SHP77 treated with DMSO at 0.1 percent for 48 hours (cell line): ENCODE measurements around the gene SMYD3.
"Not testable (repeated sequence)": the region's sequence is repeated elsewhere in the genome, so short reads cannot be mapped to it uniquely, and the experiment has no call there.

Experiments
- DNase-seq: peaks from one replicate; lab custom pipeline; 2025; lab: John Stamatoyannopoulos, UW

Gene SMYD3

DNA sequence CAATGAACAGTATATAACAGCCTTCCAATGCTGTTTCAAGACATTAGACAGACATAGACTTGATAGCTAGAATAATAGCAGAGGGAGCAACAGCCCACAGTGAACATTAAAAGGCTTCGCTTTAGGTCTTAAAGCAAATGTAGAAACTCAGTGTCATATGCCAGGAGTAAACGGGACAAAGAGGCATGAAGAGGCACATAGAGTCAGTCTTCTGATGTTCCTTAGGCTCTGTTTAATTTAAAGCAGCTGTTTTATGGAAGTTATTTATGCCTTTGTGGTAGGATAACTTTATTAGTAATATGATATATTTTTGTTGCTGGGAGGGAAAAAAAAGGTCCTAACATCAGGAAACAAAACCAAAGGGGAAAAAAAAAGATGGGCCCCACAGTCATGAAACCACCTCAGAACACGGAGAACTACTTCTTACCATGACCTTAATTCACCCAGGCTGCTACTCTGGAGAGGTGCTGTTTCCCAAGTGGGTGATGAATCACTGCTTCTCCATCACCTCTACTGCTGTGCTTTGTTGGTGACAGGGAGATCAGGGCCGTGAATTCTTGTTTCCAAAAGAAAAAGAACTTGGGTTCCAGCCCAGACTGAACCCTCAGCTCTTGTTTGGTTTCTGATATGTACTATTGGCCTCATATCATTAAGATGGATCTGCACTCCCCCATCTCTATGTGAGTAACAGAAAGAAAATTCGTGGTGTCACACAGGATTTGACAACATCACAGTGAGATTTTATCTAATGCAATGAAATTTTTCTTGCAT lies 735.4 kb downstream of the SMYD3 start:
- no peak for DNase-seq

DNA sequence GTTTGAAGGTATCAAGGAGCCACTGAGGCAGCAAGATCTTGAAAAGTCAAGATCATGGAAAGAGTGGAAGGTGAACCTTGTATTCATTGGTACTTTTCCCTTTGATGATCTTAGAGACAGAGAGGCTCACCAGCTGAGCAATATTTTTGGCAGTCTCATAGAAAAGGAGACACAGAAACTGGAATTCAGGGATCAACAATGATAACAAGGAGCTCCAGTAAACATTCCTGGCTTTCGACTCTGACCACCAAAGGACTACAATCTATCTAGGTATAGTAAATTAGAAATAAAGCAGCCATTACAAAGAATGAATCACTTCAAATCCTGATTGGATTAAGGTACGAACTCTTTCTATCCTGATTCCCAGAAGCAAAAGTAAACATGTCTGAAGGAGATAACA lies 736.9 kb downstream of the SMYD3 start:
- DNase-seq: no peak

DNA sequence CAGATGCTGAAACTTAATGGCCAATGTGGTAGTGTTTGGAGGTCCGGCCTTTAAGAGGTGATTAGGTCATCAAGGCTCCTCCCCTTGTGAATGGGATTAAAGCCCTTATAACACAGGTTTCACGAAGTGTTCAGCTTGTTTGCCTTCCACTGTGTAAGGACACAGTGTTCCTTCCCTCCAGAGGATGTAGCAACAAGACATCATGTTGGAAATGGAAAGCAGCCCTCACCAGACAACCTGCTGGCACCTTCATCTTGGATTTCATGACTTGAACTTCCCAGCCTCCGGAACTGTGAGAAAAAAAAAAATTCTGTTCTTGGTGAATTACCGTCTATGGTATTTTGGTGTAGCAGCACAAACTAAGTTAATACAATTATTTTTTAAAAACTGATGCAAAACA lies 738.5 kb downstream of the SMYD3 start:
- no peak for DNase-seq

DNA sequence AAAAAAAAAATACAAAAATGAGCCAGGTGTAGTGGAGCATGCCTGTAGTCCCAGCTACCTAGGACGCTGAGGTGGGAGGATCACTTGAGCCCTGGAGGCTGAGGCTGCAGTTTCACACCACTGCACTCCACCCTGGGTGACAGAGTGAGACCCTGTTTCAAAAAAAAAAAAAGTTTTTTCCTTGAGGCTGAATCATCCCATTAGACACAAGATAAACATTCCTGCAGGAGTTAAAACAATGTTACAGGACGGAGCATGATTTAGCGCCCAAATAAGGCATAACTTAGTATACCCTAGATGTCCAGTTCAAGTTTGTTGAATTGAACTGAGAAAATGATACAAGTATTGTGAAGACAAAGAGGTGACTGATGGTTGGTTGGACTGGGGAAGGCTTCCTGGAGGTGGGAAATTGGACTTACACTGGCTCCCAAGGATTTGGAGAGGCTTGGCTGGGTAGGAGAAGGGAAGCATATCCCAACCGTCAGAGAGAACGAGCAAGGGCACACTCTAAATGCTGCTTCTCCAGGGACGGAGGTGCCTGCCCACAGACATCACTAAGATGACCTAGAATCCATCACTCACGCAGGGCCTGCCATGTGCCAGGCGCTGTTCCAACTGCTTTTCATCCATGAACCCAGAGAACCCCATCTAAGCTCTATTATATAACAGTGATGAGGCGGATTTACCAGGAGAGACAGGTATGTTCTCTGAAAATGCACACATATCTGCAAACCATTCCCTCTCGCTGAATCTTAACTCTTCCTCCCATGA lies 741.7 kb downstream of the SMYD3 start:
- DNase-seq: no peak

DNA sequence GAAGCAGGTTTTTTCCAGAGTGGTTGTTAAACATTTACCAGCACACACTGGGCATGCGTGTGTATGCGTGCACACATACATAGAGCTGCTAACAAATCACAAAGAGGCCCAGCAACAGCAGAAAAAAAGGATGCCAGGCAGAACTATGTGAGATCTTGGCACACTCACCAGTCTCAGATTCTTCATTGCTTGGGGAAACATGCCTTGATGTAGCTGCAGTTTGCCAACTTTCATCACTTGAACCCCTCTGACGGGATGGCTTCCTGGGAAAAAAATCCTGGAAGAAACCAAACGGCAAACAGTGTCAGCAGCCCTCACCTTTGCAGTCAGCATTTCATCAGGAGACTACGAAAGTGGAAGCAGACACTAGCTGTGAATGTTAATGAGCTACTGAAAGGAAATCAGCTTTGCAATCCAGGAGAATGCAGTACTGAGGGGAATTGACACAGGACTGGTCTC lies 743.2 kb downstream of the SMYD3 start:
- no peak for DNase-seq

DNA sequence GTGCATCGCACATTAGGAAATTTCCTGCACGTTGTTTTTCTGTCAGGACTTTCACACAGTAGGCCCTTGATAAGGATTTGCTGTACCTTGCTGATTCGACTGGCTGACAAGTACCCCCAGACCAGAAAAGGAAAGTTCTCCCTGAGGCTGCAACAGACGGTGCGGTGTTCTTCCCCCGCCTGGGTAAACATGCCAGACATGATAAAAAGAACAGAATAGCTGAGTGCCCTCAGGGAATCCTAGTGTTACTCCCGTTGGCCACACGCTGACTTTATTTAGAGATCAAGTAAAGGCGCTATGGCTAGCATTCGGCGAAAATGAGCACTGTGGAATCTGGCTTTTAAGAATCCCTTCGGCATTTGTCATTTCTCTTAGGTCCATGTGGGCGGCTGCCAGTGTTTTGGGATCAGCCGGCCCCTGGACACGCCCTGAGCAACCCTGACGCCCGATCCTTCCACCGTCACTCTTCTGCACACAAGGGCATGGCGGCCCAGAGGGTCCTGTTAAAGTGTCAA lies 744.6 kb downstream of the SMYD3 start:
- no peak for DNase-seq

DNA sequence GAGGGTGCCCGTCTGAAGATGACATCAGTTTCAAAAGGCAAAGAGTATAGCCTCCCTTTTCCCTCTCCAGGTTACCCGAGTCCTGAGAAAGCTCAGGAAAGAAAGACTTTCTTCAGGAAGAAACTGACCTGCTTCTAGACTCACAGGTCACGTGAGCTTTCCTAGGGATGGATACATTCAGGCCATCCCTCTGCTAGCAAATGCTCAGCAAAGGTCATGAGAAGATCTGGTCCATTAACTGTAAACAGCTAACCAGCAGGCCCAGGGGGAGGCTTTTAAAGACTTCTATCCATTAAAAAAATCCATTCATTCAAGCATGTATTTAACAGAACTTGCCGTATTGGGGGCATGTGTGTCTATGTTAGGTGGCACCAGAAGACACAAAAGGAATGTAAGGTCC lies 746.8 kb downstream of the SMYD3 start:
- no peak for DNase-seq

DNA sequence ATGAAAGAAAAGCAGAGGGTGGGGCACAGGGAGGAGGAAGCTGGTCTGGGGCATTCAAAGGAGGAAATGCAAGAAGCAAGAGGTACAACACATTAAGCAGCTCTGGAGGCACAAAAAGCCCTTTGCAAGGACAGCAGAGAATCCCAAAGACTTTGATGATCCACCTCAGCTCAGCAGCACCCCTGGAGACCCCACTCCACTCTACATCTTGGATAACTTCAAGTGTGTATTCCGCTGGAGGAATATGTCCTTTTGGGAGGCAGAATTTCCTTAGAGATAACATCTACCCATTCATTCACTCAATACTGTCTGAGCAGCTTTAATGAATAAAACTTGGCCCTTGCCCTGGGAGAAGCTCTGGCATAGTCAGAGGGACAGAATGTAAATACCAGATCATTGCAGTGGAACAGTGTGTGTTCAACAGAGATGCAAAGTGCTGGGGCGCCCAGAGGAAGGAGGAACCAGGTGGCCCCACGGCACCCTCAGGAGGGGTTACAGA lies 752.6 kb downstream of the SMYD3 start:
- no peak for DNase-seq

DNA sequence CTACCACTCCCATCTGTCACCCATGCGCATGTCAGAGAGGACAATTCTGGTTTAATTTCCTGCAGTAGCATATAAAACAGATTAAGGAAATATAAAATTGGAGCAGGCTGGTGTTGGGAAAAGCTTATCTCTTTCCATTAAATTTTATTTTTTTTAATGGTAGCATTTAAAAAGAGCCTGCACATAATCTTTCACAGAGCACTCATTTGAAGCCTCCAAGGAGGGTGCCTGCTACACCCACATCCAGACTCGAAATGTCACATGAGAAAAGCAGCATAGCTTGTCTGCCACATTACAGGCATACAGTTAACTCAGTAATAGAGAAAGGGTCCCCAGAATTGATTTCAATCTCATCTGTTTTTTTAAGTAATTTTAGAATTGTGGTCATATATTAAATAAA lies 753.3 kb downstream of the SMYD3 start:
- DNase-seq: no peak

DNA sequence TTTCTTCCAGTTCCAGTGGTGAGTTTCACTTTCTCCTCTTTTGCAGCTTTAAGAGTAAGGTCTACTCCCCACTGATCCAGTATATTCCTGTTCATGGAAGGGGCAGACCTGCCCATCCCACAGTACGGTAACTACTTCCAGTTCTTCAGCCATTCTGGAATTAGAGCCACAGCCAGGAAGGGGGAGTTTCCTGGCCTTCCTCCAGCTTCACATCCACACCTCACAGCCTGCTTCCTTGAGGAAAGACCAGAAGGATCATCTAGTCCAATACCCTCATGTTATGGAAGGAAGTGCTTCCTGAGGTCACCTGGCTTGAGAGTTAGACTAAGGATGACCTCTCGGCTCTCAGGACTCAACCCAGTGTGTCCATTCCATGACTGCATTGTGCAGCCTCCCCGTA lies 754.5 kb downstream of the SMYD3 start:
- no peak for DNase-seq

DNA sequence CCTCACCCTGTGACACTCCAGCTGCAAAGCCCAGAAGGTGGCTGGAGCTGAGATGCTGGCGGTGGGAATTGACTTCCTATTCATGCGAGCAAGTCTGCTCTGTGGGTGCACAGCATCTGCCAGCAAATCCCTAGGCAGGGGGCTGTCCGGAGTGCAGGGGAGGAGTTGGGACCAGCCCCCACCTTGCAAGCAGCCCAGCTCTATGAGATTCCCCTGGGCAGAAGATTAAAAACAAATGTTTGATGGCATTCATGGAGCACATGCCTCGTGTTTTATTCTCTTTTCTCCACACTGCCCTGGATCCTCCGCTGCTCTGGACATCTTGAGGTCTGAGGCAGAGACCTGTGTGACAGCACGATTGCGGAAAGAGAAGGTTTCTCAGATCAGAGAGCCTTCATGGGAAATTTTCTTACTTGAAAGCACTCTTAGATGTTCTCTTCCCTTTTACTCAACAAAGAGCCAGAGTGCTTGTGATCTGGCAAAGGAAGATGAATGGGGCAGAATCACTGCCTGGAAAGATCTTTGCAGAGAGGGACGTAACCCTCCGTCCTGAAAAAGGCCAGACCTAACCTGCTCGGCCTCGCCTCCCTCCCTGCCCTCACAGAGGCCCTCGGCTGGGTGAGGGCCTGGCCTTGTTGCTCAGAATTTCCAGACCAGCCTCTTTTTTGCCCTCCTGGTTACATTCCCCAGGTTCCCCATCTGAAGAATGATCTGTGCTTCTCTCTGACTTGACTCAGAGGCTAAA lies 755.2 kb downstream of the SMYD3 start:
- no peak for DNase-seq

DNA sequence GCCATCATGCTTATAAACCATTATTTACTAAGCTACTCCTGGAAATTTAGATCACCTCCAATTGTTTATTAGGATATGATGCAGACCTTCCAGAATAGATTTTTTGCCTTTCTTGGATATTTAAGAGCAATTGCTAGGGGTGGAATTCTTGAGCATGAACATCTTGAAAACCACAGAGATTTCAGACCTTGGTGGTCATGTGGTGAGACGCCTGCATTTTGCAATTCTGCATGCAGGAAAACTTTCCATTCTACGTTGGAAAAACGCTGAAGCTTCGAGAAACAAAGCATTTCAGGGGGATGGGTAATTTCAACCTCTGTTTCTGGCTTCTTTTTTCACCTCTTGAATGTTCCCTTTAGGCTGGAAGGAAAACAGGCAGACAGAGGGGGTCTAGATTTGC lies 756.0 kb downstream of the SMYD3 start:
- DNase-seq: no peak

DNA sequence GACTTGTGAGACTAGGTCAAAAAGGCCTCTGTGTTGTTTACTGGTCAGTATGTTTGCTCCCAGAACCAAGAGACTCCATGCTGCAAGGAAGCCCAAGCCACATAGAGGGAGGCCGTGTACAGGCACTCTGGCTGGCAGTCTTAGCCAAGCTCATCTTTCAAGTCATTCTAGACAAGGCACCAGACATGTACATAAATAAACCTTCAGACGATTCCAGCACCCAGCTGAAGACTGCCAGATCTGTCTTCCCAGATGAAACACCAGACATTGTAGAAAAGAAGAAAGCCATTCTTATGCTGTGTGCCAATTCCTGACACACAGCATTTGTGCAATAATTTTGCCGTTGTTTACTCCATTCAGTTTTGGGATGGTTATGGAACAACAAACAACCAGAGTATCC lies 756.8 kb downstream of the SMYD3 start:
- no peak for DNase-seq

DNA sequence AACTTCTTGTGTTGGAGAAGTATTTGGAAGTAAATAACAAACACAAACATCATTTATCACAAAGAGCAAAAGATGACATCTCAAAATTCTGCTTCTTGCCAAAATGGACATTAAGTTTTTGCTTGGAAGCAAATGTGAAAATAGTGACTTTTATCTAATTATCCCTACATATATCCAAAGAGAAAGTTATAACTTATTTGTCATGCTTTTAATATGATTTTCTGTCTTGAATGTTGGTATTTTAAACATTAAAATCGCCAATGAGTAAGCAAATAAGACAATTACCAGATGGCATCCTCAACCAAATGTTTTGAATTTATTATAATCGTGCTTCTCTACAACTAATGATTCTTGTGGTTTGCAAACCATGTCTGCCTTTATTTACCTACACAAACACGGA lies 758.0 kb downstream of the SMYD3 start:
- no peak for DNase-seq

DNA sequence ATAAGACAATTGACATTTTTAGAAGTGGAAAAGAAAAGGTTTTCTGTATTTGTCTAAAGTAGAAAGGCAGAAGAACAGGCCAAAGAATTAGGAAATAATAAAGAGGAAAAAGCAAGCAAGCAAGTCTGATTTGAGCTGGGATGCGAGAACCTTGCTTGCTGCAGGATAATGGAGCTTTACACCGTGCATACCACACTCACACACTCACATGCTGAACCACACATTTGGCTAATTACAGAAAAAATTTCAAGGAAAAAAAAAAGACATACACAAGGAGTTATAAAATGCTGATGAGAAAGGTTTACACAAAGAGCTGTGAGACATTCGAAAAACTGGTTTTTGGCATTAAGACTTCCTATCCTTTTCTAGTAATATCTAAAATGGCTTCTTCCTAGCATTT lies 758.4 kb downstream of the SMYD3 start:
- no peak for DNase-seq

DNA sequence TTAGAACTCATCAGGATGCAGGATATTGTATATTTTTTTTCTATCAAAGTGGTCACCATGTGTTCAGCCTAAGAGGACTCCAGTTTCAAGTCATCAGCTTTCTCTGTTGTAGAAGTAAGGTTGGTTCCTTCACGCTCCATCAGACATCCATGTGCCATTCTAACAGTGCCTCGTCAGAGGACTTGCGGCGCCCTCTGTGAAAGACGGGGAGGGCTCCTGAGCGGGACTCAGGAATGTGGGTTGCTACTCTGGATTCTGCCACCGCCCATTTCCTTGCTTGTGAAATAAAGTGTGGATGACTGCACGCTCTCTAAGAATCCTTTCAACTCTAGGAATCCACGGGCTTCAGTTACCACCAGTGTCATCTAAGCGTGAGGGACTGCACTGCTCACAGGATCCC lies 758.8 kb downstream of the SMYD3 start:
- DNase-seq: no peak

DNA sequence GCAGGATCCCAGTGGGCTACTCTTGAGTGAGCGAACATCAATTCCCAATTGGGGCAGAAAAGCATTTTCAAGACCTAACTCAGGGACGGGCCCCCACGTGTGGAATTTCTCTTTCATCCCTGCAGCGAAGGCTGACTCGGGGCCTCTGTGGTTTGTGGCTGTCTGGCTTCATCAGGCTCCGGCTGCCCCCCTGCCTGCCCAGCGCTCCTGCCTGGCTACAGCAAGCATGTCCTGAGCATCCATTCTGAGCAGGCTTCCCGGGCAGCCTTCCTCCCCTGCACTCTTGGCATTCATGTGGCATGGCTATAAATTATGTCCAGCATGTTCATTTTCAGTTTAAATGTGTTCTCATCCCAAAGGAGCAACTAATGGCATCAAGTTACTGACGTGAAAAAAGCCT lies 764.2 kb downstream of the SMYD3 start:
- no peak for DNase-seq

DNA sequence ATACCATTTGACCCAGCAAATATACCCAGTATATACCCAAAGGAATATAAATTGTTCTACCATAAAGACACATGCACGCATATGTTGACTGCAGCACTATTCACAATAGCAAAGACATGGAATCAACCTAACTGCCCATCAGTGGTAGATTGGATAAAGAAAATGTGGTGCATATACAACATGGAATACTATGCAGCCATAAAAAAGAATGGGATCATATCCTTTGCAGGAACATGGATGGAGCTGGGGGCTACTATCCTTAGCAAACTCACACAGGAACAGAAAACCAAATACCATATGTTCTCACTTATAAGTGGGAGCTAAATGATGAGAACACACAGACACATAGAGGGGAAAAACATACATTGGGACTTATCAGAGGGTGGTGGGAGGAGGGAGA lies 766.7 kb downstream of the SMYD3 start:
- DNase-seq: not testable (repeated sequence)

DNA sequence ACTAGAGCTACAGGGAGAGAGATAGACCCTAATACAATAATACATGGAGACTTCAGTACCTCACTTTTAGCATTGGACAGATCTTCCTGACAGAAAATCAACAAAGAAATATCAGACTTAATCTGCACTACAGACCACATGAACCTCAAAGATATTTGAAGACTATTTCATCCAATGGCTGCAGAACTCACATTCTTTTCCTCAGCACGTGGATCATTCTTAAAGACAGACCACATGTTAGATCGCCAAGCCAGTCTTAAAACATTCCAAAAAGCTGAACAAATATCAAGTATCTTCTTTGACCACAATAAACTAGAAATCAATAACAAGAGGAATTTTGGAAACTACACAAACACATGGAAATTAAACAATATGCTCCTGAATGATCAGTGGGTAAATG lies 776.3 kb downstream of the SMYD3 start:
- no peak for DNase-seq

DNA sequence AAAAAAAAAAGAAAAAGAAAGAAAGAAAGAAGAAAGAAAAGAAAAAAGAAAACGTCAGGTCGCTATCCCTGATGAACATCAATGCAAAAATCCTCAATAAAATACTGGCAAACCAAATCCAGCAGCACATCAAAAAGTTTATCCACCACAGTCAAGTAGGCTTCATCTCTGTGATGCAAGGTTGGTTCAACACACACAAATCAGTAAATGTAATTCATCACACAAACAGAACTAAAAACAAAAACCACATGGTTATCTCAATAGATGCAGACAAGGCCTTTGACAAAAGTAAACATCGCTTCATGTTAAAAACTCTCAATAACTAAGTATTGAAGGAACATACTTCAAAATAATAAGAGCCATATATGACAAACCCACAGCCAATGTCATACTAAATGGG lies 779.0 kb downstream of the SMYD3 start:
- DNase-seq: not testable (repeated sequence)

DNA sequence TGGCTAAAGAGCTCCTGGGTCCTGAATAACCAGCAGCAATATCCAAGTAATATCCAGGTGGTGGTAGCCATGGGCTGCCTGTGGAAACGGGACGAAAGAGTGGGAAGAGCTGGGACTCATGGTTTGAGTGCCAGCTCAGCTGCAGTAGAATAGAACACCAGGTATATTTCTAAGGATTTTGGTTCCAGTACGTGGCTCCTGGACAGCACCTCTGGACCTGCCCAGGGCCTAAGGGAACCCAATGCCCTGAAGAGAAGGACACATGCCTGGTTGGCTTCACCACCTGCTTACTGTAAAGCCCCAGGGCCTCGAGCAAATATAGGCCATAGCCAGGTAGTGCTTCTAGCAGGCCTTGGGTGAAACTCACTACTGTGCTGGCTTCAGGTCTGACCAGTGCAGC lies 785.6 kb downstream of the SMYD3 start:
- DNase-seq: no peak

DNA sequence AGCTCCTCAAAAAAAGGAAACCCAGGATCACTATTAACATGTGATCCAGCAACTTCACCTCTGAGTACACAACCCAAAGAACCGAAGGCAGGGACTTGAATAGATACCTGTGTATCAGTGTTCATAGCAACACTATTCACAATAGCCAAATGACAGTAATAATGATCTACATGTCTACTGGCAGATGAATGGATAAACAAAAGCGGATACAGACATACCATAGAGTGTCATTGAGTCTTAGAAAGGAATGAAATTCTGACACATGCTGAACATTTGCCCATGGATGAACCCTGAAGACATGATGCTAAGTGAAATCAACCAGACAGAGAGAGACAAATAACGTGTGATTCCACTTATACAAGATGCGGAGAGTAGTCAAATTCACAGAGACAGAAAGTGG lies 788.1 kb downstream of the SMYD3 start:
- DNase-seq: no peak
